IMR-90 (cell line): ENCODE data around the gene STAMBPL1. TPM values are rescaled to one million over a fixed set of nuclear protein-coding genes. Genes with fewer than 3 reads are reported as not detected.

Experiments used
- ATAC-seq: fragments of 200-7000 bp; cut with Tn5 transposase; 2 replicates; pipeline ENCODE4 v1.9.1; 2020; ENCODE audit warnings: low read depth, mild to moderate bottlenecking, moderate library complexity
- BruUV-seq: library from RNA; stranded (reverse); fragments of 400-500 nt; replicated peaks from 2 replicates; lab custom pipeline; 2021; lab: Mats Ljungman, UMichigan
- CTCF ChIA-PET: fragments of 300-600 bp; formaldehyde crosslinking; extraction: SDS; loops from one replicate; lab custom pipeline; 2021; ENCODE audit warnings: antibody characterized with exemption; lab: Yijun Ruan, JAX
- POLR2A ChIA-PET: fragments of 300-600 bp; sonication (Branson Sonifier 250); formaldehyde crosslinking; loops from one replicate; lab custom pipeline; 2022; ENCODE audit warnings: antibody characterized with exemption; ENCODE audit not compliant: unreplicated experiment; lab: Charles Lee
- DNase-seq: peaks from one replicate; pipeline ENCODE4 v3.0.0; 2013
- H2AFZ ChIP-seq: replicated peaks from 2 replicates; pipeline ENCODE3; 2013; ENCODE audit warnings: low read length, mild to moderate bottlenecking; ENCODE audit not compliant: poor library complexity
- H2AK5ac ChIP-seq: 2 replicates; pipeline ENCODE4 v1.6.1; 2013; ENCODE audit warnings: low read depth, low read length, inconsistent platforms
- H2AK9ac ChIP-seq: replicated peaks from 2 replicates; pipeline ENCODE3; 2013; ENCODE audit warnings: mild to moderate bottlenecking, low read depth, low read length, moderate library complexity; ENCODE audit not compliant: poor library complexity
- H2BK120ac ChIP-seq: 2 replicates; pipeline ENCODE4 v1.6.1; 2013; ENCODE audit warnings: low read depth, low read length, inconsistent platforms
- H2BK15ac ChIP-seq: 3 replicates; pipeline ENCODE4 v1.6.1; 2013; ENCODE audit warnings: low read depth, low read length, inconsistent platforms
- H2BK20ac ChIP-seq: 2 replicates; pipeline ENCODE4 v1.6.1; 2013; ENCODE audit warnings: low read depth, mild to moderate bottlenecking, inconsistent platforms, low read length, moderate library complexity
- H2BK5ac ChIP-seq: 2 replicates; pipeline ENCODE4 v1.6.1; 2013; ENCODE audit warnings: mild to moderate bottlenecking, low read depth, low read length, inconsistent platforms; ENCODE audit not compliant: poor library complexity, severe bottlenecking
- H3K14ac ChIP-seq: replicated peaks from 2 replicates; pipeline ENCODE4 v1.6.1; 2013; ENCODE audit warnings: low read depth, low read length, inconsistent platforms
- H3K18ac ChIP-seq: 2 replicates; pipeline ENCODE4 v1.6.1; 2013; ENCODE audit warnings: low read depth, low read length, control low read depth
- H3K23ac ChIP-seq: 2 replicates; pipeline ENCODE4 v1.6.1; 2013; ENCODE audit warnings: low read depth, low read length, inconsistent platforms
- H3K27ac ChIP-seq: 2 replicates; pipeline ENCODE4 v1.5.1; 2013; ENCODE audit warnings: mild to moderate bottlenecking, control low read depth, low read length; ENCODE audit not compliant: insufficient read depth
- H3K27me3 ChIP-seq: 2 replicates; pipeline ENCODE4 v1.6.1; 2013; ENCODE audit warnings: low read length; ENCODE audit not compliant: control insufficient read depth, insufficient read depth
- H3K36me3 ChIP-seq: 2 replicates; pipeline ENCODE4 v1.6.1; 2013; ENCODE audit warnings: low read length, mixed read lengths; ENCODE audit not compliant: control insufficient read depth, insufficient read depth
- H3K4ac ChIP-seq: 2 replicates; pipeline ENCODE4 v1.6.1; 2013; ENCODE audit warnings: low read depth, low read length, inconsistent platforms
- H3K4me1 ChIP-seq: 2 replicates; pipeline ENCODE4 v1.6.1; 2013; ENCODE audit warnings: low read length, mixed read lengths; ENCODE audit not compliant: control insufficient read depth, insufficient read depth
- H3K4me2 ChIP-seq: 2 replicates; pipeline ENCODE4 v1.6.1; 2013; ENCODE audit warnings: low read depth, mild to moderate bottlenecking, control low read depth, low read length, moderate library complexity
- H3K4me3 ChIP-seq: 2 replicates; pipeline ENCODE4 v1.5.1; 2013; ENCODE audit warnings: low read depth, mild to moderate bottlenecking, control low read depth, low read length, moderate library complexity; ENCODE audit not compliant: insufficient read depth
- H3K56ac ChIP-seq: 2 replicates; pipeline ENCODE4 v1.6.1; 2013; ENCODE audit warnings: low read length, inconsistent platforms; ENCODE audit not compliant: insufficient read depth; ENCODE audit errors: extremely low read depth
- H3K79me1 ChIP-seq, 2 experiments: 2 replicates each; pipeline ENCODE4 v1.6.1; 2013; ENCODE audit warnings: low read length in 2 of 2, inconsistent platforms in 1 of 2, low read depth in 1 of 2
- H3K9ac ChIP-seq: 2 replicates; pipeline ENCODE4 v1.6.1; 2013; ENCODE audit warnings: low read depth, low read length, control low read depth
- H3K9me1 ChIP-seq: 2 replicates; pipeline ENCODE4 v1.6.1; 2013; ENCODE audit warnings: low read length, inconsistent platforms; ENCODE audit not compliant: insufficient read depth
- H3K9me3 ChIP-seq: 2 replicates; pipeline ENCODE4 v1.6.1; 2013; ENCODE audit warnings: low read length; ENCODE audit not compliant: control insufficient read depth, insufficient read depth
- H4K20me1 ChIP-seq: 2 replicates; pipeline ENCODE4 v1.6.1; 2013; ENCODE audit warnings: low read length, inconsistent platforms; ENCODE audit not compliant: insufficient read depth
- H4K5ac ChIP-seq: 2 replicates; pipeline ENCODE4 v1.6.1; 2013; ENCODE audit warnings: mild to moderate bottlenecking, low read depth, low read length, control low read depth
- H4K8ac ChIP-seq, 2 experiments: 2 replicates each; pipeline ENCODE4 v1.6.1; 2013; ENCODE audit warnings: low read depth in 2 of 2, low read length in 2 of 2, control low read depth in 1 of 2, inconsistent platforms in 1 of 2
- H4K91ac ChIP-seq: 2 replicates; pipeline ENCODE4 v1.6.1; 2013; ENCODE audit warnings: low read depth, low read length, inconsistent platforms; ENCODE audit not compliant: insufficient read depth
- BHLHE40 ChIP-seq: fragments of 150-350 bp; IDR thresholded peaks from 2 replicates; pipeline ENCODE4 v1.6.1; 2016; ENCODE audit warnings: mild to moderate bottlenecking, low read depth, low read length
- CHD1 ChIP-seq: IDR thresholded peaks from 2 replicates; pipeline ENCODE4 v1.6.1; 2012; ENCODE audit warnings: low read depth, low read length, improper control_type of control experiment
- SMC3 ChIP-seq: fragments of 150-350 bp; IDR thresholded peaks from 2 replicates; pipeline ENCODE4 v1.6.1; 2016; ENCODE audit warnings: low read depth, mild to moderate bottlenecking, antibody characterized with exemption, low read length, moderate library complexity
- WGBS, 2 experiments: methylation state at CpG; one replicate each; pipeline versions ENCODE4 v1.1.5 to v1.1.7; 2013; ENCODE audit warnings: missing lambda C conversion rate in 2 of 2; ENCODE audit not compliant: insufficient read length in 1 of 2; ENCODE audit errors: extremely low coverage in 2 of 2; 5-methylcytosine and 5-hydroxymethylcytosine counted together
- dilution Hi-C: fragments of 300-500 bp; cut with HindIII; formaldehyde crosslinking; loops from one replicate; pipeline ENCODE4 v1.14.3; 2018; ENCODE audit warnings: low sequenced_read_pairs; ENCODE audit not compliant: unreplicated experiment
- in situ Hi-C: fragments of 300-500 bp; cut with MboI; formaldehyde crosslinking; loops from 3 replicates; pipeline ENCODE4 v1.14.3; 2019; ENCODE audit warnings: low sequenced_read_pairs, inconsistent platforms, mixed read lengths
- intact Hi-C: fragments of 100-400 bp; cut with micrococcal nuclease; formaldehyde crosslinking; loops from 2 replicates; pipeline ENCODE4 v1.10.0; 2022
- polyA plus RNA-seq, 3 experiments: library from polyadenylated mRNA; depleted of rRNA; stranded (reverse); fragments of >200 nt; gene quantifications; 2 replicates each; pipeline ENCODE4 v1.2.3, GENCODE V29; 2012; ENCODE audit warnings: low replicate concordance in 1 of 3
- total RNA-seq: library from RNA; depleted of rRNA; stranded (reverse); fragments of >200 nt; gene quantifications from 2 replicates; pipeline ENCODE4 v1.2.3, GENCODE V29; 2012
- TF ChIP-seq, protein P1 (sequence below): fragments of 150-350 bp; IDR thresholded peaks from 2 replicates; pipeline ENCODE4 v1.6.1; 2016; ENCODE audit warnings: low read depth, mild to moderate bottlenecking, low read length, moderate library complexity, borderline replicate concordance
- TF ChIP-seq, protein P2 (sequence below): fragments of 150-350 bp; IDR thresholded peaks from 2 replicates; pipeline ENCODE4 v1.6.1; 2017; ENCODE audit warnings: mild to moderate bottlenecking, antibody characterized with exemption, low read length, low read depth

STAMBPL1 gene
- total and polyA plus RNA-seq, 2 of the 4 experiments (the other 2 are of a cell fraction), result 26.8 to 28.1 TPM

DNA sequence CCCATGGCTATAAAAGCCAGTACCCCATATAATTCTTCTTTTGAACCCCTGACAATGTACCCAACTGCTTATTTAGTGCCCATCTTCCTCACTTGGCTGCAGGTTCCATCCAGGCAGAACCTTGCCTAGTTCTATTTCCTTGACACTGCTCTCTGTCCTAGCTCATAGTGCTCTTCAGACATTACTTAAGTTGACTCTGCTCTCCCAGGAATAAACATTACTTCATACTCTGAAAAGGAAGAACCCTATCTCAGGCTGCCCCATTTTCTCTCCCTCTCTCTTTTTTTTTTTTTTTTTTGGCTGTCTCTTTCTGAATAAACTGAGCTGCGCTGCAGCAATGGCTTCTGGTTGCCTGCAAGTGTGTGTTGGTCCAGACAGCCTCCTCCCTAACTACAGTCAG, 51.5 kb downstream of the STAMBPL1 start:
- Histone ChIP-seq H3K14ac (peak overlapping the region; percentile 69), H3K4ac (peak overlapping the region; percentile 80; the same call in 1 of the 2 replicates), H3K9me3 (no peaks in the 10 kb centered on the region), H3K27ac (peak overlapping the region; percentile 19; the same call in 1 of the 2 replicates), H3K4me3 (no peak overlapping the region), H3K9ac (no peak overlapping the region), H3K79me1 (peaks cover 0 to 31% of the 10 kb centered on the region in 2 experiments; a peak in 2 of 4 replicates), H4K8ac (peak overlapping the region; percentile 1 to 54; a peak in 1 of 4 replicates), H2BK20ac (peak overlapping the region; percentile 50; the same call in 1 of the 2 replicates), H4K5ac (no peak overlapping the region; the same call in 1 of the 2 replicates), H3K56ac (no peak overlapping the region), H3K4me2 (no peak overlapping the region), H3K27me3 (no peaks in the 10 kb centered on the region), H3K23ac (peak overlapping the region; percentile 64; the same call in 1 of the 2 replicates), H2BK15ac (no peak overlapping the region), H2AK5ac (peak overlapping the region; percentile 67), H3K18ac (peak overlapping the region; percentile 16; the same call in 1 of the 2 replicates), H3K36me3 (peaks cover 18% of the 10 kb centered on the region), H4K91ac (peak overlapping the region; percentile 21), H2AK9ac (no peak overlapping the region), H4K20me1 (peaks cover 20% of the 10 kb centered on the region; the same call in 1 of the 2 replicates), H2BK120ac (peak overlapping the region; percentile 62; the same call in 1 of the 2 replicates), H3K9me1 (peaks cover 7% of the 10 kb centered on the region), H3K4me1 (peaks cover 9% of the 10 kb centered on the region), H2BK5ac (peak overlapping the region; percentile 11), H2AFZ (no peak overlapping the region)
- POLR2A ChIA-PET, result interaction anchor here (0.6 to 1.5 kb wide), 4 partner anchors 10 to 89 kb away, joined by 3 to 19 read pairs (median 8); no protein-coding TSS in a partner anchor
- no peak for ATAC-seq
- peak; percentile 25 for DNase-seq
- dilution Hi-C loops, result no loop called here
- TF ChIP-seq CHD1 (no peak), SMC3 (no peak), BHLHE40 (no peak)
- TF ChIP-seq, protein P1, sequence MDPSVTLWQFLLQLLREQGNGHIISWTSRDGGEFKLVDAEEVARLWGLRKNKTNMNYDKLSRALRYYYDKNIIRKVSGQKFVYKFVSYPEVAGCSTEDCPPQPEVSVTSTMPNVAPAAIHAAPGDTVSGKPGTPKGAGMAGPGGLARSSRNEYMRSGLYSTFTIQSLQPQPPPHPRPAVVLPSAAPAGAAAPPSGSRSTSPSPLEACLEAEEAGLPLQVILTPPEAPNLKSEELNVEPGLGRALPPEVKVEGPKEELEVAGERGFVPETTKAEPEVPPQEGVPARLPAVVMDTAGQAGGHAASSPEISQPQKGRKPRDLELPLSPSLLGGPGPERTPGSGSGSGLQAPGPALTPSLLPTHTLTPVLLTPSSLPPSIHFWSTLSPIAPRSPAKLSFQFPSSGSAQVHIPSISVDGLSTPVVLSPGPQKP, result no peak
- TF ChIP-seq, protein P2, sequence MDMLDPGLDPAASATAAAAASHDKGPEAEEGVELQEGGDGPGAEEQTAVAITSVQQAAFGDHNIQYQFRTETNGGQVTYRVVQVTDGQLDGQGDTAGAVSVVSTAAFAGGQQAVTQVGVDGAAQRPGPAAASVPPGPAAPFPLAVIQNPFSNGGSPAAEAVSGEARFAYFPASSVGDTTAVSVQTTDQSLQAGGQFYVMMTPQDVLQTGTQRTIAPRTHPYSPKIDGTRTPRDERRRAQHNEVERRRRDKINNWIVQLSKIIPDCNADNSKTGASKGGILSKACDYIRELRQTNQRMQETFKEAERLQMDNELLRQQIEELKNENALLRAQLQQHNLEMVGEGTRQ, result no peak
- CTCF ChIA-PET, result interaction anchor here (0.6 to 2.9 kb wide), 5 partner anchors 95 to 379 kb away, joined by 4 to 36 read pairs (median 5); no protein-coding TSS in a partner anchor
- BruUV-seq, result no TSS peak
- no CpG with 5 or more reads among the region's 1 CpG for WGBS, 2 experiments
- intact Hi-C loops, result loop anchor here (5.0 kb wide), 1 partner anchor 364 kb away; no protein-coding TSS in a partner anchor
- in situ Hi-C loops, result no loop called here
